MM.1S (cell line): ENCODE results near the gene EXOC4.

Experiments
- CTCF ChIP-seq: fragments of 300-600 bp; sonication (generic); IDR thresholded peaks from 2 replicates; pipeline ENCODE4 v1.5.1; 2016; ENCODE audit warnings: antibody characterized with exemption, low read length, mixed read lengths
- EZH2 ChIP-seq: fragments of 300-600 bp; sonication (generic); optimal IDR thresholded peaks from 2 replicates; pipeline ENCODE3; 2017; ENCODE audit warnings: low read depth, mild to moderate bottlenecking, antibody characterized with exemption, low read length, mixed read lengths
- EZH2phosphoT487 ChIP-seq: fragments of 300-600 bp; sonication (generic); IDR thresholded peaks from 2 replicates; pipeline ENCODE4 v1.6.1; 2018; ENCODE audit warnings: antibody characterized with exemption, low read length

- TF ChIP-seq EZH2 (no peak), CTCF (no peak), EZH2phosphoT487 (no peak)
Measured at GRCh38 chr7:133859231-133859630, 606.4 kb downstream of the EXOC4 start.
